ENCODE measurements around the gene SUPV3L1. TPM values are rescaled to one million over a fixed set of nuclear protein-coding genes. Genes with fewer than 3 reads are reported as not detected.

Gene SUPV3L1
- polyA plus RNA-seq, 3 donors from 2014 or later: 15.0 to 30.4 (median 18.0) TPM

Other genes with a start within 250 kb of the SUPV3L1 start
- 10 to 100 TPM in 2 of 3 donors, 1 to 10 TPM in 1; 8.9 to 14.6 (median 12.6) TPM for gene DDX21, start 224.1 kb upstream of the SUPV3L1 start, polyA plus RNA-seq
- 1 to 10 TPM; 1.7 to 4.3 (median 2.8) TPM for gene KIFBP, start 191.4 kb upstream of the SUPV3L1 start, polyA plus RNA-seq
- gene SRGN, start 92.1 kb upstream of the SUPV3L1 start, polyA plus RNA-seq: 1,000 to 10,000 TPM in 2 of 3 donors, 100 to 1,000 TPM in 1; 910 to 1,240 (median 1,143) TPM
- 10 to 100 TPM; 43.8 to 70.1 (median 57.7) TPM for gene VPS26A, start 56.1 kb upstream of the SUPV3L1 start, polyA plus RNA-seq
- under 1 TPM in 1 of 3 donors, not detected in 2; 0.16 TPM for gene HKDC1, start 40.1 kb downstream of the SUPV3L1 start, polyA plus RNA-seq
- 10 to 100 TPM; 48.8 to 96.3 (median 72.2) TPM for gene HK1, start 98.3 kb downstream of the SUPV3L1 start, polyA plus RNA-seq
- under 1 TPM; 0.22 to 0.96 (median 0.26) TPM for gene TACR2, start 236.7 kb downstream of the SUPV3L1 start, polyA plus RNA-seq